SK-N-MC (cell line): Measurements from ENCODE around the gene IDH3A.

Experiments
- EZH2 ChIP-seq: fragments of 200-600 bp; sonication (generic); IDR thresholded peaks from one replicate; pipeline ENCODE4 v1.6.1; 2017; ENCODE audit warnings: antibody characterized with exemption
- FOXP2 ChIP-seq: optimal IDR thresholded peaks from 2 replicates; pipeline ENCODE3; 2011; ENCODE audit warnings: mild to moderate bottlenecking, moderate library complexity; ENCODE audit not compliant: insufficient read depth; ENCODE audit errors: extremely low read length, control extremely low read depth
- POLR2AphosphoS5 ChIP-seq: IDR thresholded peaks from 2 replicates; pipeline ENCODE4 v1.6.1; 2012; ENCODE audit warnings: mild to moderate bottlenecking, low read depth, low read length, borderline replicate concordance

DNA sequence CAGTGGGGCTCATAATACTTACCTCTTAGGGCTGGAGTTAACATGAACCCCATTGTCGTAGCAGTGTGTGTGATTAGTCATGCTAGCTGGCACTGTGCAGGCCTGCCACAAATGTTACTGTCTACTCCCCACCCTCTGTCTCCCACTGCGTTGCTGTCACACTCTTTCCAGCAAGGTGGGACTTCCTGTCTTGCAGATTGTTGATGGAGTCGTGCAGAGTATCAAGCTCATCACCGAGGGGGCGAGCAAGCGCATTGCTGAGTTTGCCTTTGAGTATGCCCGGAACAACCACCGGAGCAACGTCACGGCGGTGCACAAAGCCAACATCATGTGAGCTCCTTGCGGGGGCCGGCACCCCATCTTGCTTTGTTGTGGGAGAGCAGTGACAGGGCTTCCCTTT is 12.9 kb downstream of the IDH3A start:
- TF ChIP-seq EZH2 (no peak), POLR2AphosphoS5 (no peak), FOXP2 (no peak)
